Activated naive CD8-positive, alpha-beta T cell (primary cell): ENCODE measurements around the gene NRG2.

Source experiments
- H3K27ac Mint-ChIP-seq: one replicate; pipeline ENCODE4 v1.8.0; 2021; ENCODE audit warnings: mixed read lengths
- H3K27me3 Mint-ChIP-seq: one replicate; pipeline ENCODE4 v1.8.0; 2021; ENCODE audit warnings: mixed read lengths
- H3K36me3 Mint-ChIP-seq: one replicate; pipeline ENCODE4 v1.8.0; 2021; ENCODE audit warnings: mixed read lengths
- H3K4me1 Mint-ChIP-seq: one replicate; pipeline ENCODE4 v1.8.0; 2021; ENCODE audit warnings: low read depth, mixed read lengths
- H3K4me3 Mint-ChIP-seq: one replicate; pipeline ENCODE4 v1.8.0; 2021; ENCODE audit warnings: mild to moderate bottlenecking, mixed read lengths
- H3K9me3 Mint-ChIP-seq: one replicate; pipeline ENCODE4 v1.8.0; 2021; ENCODE audit warnings: low read depth, mixed read lengths

The NRG2 gene

DNA sequence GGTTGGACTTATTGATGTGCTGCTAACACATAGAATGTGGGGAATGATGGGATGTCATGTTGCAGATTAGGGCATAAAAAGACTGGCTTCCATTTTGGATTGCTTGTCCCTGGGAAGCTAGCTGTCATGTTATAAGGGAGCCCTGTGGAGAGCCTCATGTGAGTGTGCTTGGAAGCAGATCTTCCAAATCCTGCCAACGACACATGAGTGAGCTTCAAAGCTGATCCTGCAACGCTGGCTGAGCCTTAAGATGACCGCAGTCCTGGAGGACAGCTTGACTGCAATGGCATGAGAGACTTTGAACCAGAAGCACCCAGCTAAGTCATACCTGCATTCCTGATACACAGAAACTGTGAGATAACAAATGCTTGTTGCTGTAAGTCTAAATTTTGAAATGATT is 63.6 kb downstream of the NRG2 start:
- Mint-ChIP-seq H3K4me3 (no peak overlapping the region), H3K36me3 (no peaks in the 10 kb centered on the region), H3K9me3 (no peaks in the 10 kb centered on the region), H3K4me1 (no peaks in the 10 kb centered on the region), H3K27me3 (peaks cover 14% of the 10 kb centered on the region), H3K27ac (no peak overlapping the region)

DNA sequence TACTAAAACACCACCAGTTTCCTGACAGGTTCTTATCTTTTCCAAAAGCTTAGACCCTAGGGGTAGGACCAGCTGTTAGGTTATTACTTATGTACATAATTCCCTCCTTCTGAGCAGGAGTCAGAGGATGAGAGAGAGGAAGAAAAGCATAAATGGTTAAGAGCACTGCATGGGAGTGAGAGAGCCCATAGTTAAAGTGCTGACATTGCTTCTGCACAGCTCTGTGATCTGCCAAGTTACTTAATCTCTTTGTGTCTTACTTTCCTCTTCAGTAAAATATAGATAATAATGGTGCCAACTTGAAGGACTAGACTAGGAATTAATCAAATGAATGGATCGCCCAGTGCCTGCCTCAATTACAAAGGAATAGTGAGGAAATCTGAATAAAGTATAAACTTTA is 66.4 kb downstream of the NRG2 start:
- H3K9me3 Mint-ChIP-seq = no peaks in the 10 kb centered on the region
- H3K27me3 Mint-ChIP-seq = peaks cover 12% of the 10 kb centered on the region
- H3K36me3 Mint-ChIP-seq = no peaks in the 10 kb centered on the region
- H3K4me3 Mint-ChIP-seq = no peak overlapping the region
- no peak overlapping the region for H3K27ac Mint-ChIP-seq
- no peaks in the 10 kb centered on the region for H3K4me1 Mint-ChIP-seq

DNA sequence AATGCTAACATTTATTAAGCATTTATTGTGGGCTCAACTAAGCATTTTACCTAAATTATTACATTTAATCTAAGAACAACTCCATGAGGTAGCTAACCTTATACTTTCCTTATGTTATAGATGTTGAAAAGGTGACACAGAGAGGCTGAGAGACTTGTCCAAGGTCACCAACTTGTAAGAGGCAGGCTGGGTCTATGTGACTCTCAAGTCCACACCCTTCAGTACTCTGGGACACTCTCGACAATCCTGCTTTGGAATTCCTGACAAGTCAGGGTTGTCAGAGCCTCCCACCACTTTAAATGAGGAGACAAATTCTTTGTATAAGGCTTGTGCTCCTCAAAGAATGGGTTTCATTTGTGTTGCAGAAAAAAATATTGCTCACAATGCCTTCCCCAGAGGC is 67.2 kb downstream of the NRG2 start:
- Mint-ChIP-seq H3K36me3 (no peaks in the 10 kb centered on the region), H3K27me3 (peaks cover 14% of the 10 kb centered on the region), H3K27ac (no peak overlapping the region), H3K4me3 (no peak overlapping the region), H3K4me1 (no peaks in the 10 kb centered on the region), H3K9me3 (no peaks in the 10 kb centered on the region)

DNA sequence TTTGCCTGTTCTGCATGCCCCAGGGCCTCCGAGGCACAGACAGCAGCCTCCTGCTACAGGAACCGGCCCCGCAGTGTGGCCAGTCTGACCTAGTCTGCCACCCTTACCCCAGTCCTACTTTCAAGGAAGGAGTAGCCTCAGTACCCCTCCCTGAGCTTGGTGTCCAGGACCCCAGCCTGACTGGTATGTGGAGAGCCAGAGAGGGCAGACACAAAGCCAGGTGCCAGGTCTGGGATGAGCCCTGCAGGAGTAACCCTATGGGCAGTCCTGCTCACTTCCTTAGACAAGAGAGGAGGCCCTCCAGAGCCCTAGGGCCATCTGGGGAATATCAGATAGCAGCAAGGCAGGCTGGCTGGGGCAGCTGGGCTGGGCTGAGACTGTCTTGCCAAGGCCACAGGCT is 67.8 kb downstream of the NRG2 start:
- H3K9me3 Mint-ChIP-seq = no peaks in the 10 kb centered on the region
- H3K4me1 Mint-ChIP-seq = no peaks in the 10 kb centered on the region
- H3K4me3 Mint-ChIP-seq = no peak overlapping the region
- H3K36me3 Mint-ChIP-seq = peaks cover 2% of the 10 kb centered on the region
- peaks cover 13% of the 10 kb centered on the region for H3K27me3 Mint-ChIP-seq
- no peak overlapping the region for H3K27ac Mint-ChIP-seq

DNA sequence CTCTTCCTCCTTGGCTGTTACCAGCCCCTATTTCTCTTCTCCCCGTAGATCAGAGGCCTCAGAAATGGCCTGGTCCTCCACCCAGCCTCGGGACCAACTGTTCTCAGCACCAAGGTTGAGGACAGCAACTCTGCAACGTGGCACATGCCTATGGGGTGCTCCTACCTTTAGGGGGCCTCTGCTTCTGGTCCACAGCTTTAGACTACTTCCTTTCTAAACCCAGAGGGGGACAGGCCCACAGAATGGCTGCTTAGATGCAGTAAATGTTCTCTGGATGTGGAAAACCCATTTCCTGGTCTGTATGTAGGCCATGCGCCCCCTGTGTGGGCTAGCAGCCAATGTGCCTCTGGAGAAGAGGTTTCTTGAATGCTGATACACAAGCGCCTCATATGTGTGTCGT is 68.4 kb downstream of the NRG2 start:
- Mint-ChIP-seq H3K27me3 (peaks cover 17% of the 10 kb centered on the region), H3K4me1 (no peaks in the 10 kb centered on the region), H3K4me3 (no peak overlapping the region), H3K36me3 (peaks cover 2% of the 10 kb centered on the region), H3K9me3 (no peaks in the 10 kb centered on the region), H3K27ac (no peak overlapping the region)

DNA sequence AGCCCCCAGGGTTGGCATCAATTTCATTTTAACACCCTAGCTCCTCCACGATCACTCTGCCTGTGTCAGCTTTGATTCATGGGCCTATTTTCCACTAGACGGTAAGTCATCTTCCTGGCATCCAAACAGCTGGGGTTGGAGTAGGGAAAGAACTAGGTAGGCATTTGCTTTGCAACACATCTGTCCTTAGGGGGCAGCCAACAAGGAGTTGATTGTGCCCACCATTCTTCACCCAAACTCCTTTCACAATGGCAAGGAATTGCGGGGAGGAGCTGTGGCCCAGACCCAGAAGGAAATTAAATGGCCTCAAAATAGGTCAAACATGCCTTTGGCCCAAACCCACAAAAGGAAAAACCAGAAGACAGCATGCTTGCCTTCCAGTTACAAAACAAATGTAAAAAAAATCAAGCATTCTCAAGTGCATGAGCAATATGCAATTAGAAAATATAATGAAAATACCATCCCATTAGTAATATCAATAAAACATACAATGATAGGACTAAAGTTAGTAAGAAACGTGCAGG is 71.8 kb downstream of the NRG2 start:
- H3K27ac Mint-ChIP-seq = no peak overlapping the region
- H3K27me3 Mint-ChIP-seq = peaks cover 14% of the 10 kb centered on the region

DNA sequence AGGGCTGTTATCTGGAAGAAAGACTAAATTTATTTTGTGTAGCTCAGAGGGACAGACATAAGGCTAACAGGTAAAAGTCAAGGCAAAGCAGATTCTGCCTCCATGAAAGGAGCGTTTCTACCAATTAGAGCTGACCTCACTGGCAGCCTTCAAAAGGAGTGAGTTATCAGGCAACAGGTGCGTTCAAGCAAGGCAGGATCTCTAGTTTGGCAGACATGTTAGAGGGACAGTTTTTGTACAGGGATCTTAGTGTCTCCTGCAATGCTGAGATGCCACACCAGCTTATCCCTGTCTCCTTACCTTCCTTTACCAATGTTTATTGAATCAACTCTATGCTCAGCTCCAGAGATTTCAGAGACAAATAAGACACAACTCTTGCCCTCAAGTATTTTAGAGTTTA is 73.8 kb downstream of the NRG2 start:
- H3K4me1 Mint-ChIP-seq = peaks cover 1% of the 10 kb centered on the region
- H3K36me3 Mint-ChIP-seq = peaks cover 2% of the 10 kb centered on the region
- peaks cover 14% of the 10 kb centered on the region for H3K27me3 Mint-ChIP-seq
- H3K9me3 Mint-ChIP-seq = no peaks in the 10 kb centered on the region
- no peak overlapping the region for H3K27ac Mint-ChIP-seq
- no peak overlapping the region for H3K4me3 Mint-ChIP-seq

More for the DNA sequence above, 71.8 kb downstream of the NRG2 start:
- peaks cover 2% of the 10 kb centered on the region for H3K36me3 Mint-ChIP-seq
- no peaks in the 10 kb centered on the region for H3K9me3 Mint-ChIP-seq
- H3K4me1 Mint-ChIP-seq = peaks cover 1% of the 10 kb centered on the region
- no peak overlapping the region for H3K4me3 Mint-ChIP-seq

DNA sequence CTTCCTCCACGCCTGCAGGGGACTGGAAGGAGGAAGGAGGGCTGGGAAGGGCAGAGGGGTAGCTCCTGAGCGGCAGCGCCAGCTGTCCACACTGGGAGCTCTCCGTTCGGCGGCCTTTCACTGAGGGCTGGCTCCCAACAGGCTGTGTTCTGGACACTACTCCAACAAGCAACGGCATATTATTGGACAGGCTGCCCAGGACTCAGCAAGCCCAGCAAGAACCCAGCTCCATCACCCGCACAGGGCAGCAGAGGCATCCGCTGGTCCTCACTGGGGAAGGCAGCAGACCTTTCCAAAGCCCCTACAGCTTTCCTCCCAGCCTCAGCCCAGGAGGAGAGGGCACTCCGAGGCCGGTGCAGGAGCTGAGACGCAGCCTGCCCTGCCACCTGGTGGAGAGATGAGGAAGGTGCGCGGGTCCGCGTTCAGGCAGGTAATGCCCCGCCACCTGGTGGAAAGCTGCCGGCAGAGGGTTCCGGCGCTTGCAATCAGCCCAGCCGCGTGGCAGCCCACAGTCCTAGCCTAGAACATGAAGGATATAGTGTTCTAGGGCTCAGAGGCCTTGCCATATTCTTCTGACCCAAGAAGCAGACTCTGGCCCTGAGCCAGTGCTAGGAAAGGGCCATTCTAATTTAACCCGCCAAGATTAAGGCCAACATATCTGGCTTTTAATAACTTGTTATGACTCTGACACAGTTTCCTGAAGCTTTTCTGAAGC is 74.4 kb downstream of the NRG2 start:
- Mint-ChIP-seq H3K9me3 (no peaks in the 10 kb centered on the region), H3K27ac (no peak overlapping the region), H3K4me1 (peaks cover 1% of the 10 kb centered on the region), H3K36me3 (peaks cover 2% of the 10 kb centered on the region), H3K27me3 (peaks cover 14% of the 10 kb centered on the region), H3K4me3 (no peak overlapping the region)

DNA sequence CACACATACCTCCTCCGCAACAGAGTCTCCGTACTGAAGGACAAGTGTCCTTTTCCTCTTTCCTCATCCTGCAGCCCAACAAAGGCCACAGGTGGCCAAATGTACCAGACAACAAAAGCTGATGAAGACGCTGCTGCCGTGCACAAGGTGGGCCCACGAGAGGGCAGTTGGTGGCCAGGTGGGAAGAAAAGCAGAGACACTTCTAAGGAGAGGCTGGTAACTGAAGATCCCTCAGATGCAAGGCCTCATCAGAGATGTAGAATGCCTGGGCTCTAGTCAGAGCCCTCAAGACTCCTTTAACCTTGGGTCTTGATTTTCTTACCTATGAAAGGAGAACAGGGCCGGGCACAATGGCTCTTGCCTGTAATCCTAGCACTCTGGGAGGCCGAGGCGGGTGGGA is 75.7 kb downstream of the NRG2 start:
- Mint-ChIP-seq H3K4me3 (no peak overlapping the region), H3K27me3 (peaks cover 12% of the 10 kb centered on the region), H3K36me3 (peaks cover 2% of the 10 kb centered on the region)

DNA sequence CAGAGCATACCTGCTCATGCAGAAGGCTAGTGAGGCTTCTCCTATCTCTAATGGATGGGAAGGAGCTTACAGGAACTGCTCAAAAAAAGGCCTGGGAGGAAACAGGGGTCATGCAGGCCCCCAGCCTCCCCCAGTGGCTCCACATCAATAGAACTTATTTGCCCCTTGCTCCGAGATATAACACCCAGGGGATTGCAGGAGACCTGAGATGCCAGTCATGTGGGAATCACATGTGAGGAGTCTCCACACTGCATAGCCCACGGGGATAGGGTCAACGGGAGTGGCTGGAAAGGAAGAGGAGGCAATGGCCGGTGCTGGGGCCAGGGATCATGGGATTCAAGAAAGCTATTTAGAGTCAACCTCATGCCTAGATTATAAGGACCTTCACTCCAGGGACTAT is 76.2 kb downstream of the NRG2 start:
- Mint-ChIP-seq H3K27me3 (peaks cover 13% of the 10 kb centered on the region), H3K4me3 (no peak overlapping the region), H3K4me1 (peaks cover 1% of the 10 kb centered on the region), H3K36me3 (peaks cover 2% of the 10 kb centered on the region), H3K9me3 (no peaks in the 10 kb centered on the region), H3K27ac (no peak overlapping the region)

More for the DNA sequence above, 75.7 kb downstream of the NRG2 start:
- Mint-ChIP-seq H3K9me3 (no peaks in the 10 kb centered on the region), H3K4me1 (peaks cover 1% of the 10 kb centered on the region), H3K27ac (no peak overlapping the region)

DNA sequence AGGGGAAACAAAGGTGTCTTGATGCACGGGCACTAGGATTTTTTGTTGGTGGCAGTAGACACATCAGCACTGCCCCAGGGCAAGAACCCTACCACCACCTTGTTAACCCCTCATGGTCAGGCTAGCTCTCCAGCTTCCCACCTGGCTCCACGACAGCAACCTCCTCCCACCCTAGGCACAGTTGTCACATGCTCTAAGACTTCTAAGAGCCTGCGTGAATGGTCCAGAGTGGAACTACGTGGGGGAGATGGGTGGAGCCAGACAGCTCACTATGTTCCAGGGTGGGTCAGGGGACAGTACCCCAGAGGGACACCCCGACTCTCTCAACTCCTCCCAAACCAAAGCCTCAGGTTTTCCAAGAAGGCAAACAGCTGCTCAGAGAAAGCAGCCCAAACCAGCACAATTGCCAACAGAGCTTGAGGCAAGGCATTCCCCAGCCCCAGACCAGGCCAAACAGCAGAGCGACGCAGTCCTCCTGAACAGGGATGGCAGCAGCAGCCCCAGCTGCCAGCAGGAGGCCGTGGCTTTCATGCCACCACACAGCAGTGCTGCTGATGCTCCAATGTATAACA is 78.0 kb downstream of the NRG2 start:
- Mint-ChIP-seq H3K4me1 (peaks cover 1% of the 10 kb centered on the region), H3K27ac (no peak overlapping the region), H3K4me3 (no peak overlapping the region), H3K9me3 (no peaks in the 10 kb centered on the region), H3K36me3 (no peaks in the 10 kb centered on the region), H3K27me3 (peaks cover 7% of the 10 kb centered on the region)

DNA sequence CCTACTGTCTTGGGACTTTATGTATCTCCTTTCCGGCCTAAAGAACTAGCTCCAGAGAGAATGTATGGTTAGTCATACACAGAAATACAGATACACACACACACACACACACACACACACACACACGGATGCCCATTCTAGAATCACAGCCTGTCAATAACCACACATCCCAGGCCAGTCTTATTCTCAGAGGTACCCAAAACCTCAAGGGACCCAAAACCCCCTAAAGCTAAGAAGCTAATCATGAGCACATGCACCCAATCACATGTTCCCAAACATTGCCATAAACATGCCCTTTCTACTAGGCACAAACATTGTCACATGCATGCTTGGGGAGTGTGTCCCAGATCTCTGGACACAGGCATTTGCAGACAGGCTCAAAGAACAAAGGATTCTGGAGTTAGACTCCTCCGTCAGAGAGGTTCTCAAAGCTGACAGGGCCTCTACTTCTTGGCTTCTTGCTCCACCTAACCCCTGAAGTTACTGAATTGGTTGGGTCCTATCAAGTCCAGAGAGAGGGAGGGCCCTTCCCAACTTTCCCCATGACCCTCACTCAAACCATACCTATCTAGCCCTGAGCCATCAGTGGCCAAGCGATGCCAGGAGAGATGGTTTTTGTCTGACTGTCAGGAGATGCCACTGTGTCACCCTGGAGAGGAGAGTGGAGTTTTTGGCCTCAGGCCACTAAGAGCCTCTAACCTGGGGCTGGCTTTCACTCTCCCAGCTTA is 78.7 kb downstream of the NRG2 start:
- H3K4me3 Mint-ChIP-seq = no peak overlapping the region
- peaks cover 4% of the 10 kb centered on the region for H3K27me3 Mint-ChIP-seq
- no peaks in the 10 kb centered on the region for H3K36me3 Mint-ChIP-seq
- no peak overlapping the region for H3K27ac Mint-ChIP-seq
- H3K9me3 Mint-ChIP-seq = no peaks in the 10 kb centered on the region
- H3K4me1 Mint-ChIP-seq = peaks cover 1% of the 10 kb centered on the region

DNA sequence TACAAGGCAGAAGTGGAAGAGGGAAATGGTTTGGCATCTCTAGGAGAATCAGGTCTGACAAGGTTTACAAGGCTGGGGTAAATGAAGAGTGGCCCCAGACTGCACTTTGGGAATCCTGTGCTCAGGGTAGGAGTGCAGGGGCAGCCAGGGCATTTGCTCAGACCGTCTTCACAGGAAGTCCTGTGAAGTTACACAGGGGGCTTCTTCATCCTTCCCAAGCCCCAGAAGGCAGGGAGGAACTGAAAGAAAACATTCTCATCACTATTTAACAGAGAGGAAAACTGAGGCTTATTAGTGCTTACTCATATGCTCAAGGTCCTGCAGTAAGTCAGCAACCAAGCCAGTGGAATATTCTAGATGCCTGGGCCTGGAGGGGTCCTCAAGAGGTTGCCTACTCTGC is 80.7 kb downstream of the NRG2 start:
- no peaks in the 10 kb centered on the region for H3K4me1 Mint-ChIP-seq
- no peaks in the 10 kb centered on the region for H3K9me3 Mint-ChIP-seq
- peaks cover 1% of the 10 kb centered on the region for H3K27me3 Mint-ChIP-seq
- no peak overlapping the region for H3K27ac Mint-ChIP-seq
- H3K4me3 Mint-ChIP-seq = no peak overlapping the region
- no peaks in the 10 kb centered on the region for H3K36me3 Mint-ChIP-seq

DNA sequence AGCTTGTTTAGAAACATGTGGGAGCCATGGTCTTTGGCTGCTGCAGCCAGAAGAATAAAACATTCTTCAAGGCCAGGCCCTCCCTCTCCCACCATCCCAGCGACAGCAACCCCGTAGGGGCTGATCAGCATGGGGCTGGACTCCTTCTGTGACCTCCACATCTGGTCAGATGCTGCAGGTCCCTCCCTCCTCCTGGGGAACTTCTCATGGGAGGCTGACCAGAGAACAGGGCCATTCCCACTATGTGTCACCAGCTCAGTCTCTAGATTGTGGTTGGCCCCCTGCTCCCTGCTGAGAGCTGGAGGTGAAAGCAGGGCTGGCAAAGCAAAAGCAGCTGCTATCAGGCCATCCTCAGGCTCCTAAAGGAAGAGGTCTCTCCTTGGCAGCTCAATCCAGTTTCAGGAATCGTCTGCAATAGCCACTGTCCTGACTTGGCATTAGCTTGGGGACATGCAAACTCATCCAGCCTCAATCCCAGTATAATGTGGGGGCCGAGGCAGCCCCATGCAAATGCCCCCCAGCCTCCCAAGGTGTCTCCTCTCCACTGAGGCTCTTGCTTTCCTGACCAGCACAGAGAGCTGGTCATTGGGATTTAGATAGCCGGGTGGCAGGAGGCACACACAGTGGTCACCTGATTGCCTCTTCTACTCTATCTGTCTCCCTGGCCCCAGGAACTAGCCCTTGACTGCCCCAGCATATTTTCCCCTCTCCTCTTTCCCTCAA is 81.5 kb downstream of the NRG2 start:
- Mint-ChIP-seq H3K27ac (no peak overlapping the region), H3K4me1 (no peaks in the 10 kb centered on the region), H3K27me3 (peaks cover 1% of the 10 kb centered on the region), H3K4me3 (no peak overlapping the region), H3K9me3 (no peaks in the 10 kb centered on the region), H3K36me3 (no peaks in the 10 kb centered on the region)
